Spleen (tissue), 7 donors: ENCODE measurements around the gene RAB35.

Experiments
- CTCF ChIP-seq, 11 experiments: fragments of 200-600 bp in 7 of 11; fragments of 450-650 bp in 4 of 11; sonication (generic) in 4 of 11; IDR thresholded peaks in 8 of 11; conservative IDR thresholded peaks in 3 of 11; 1 replicate in 7 of 11; 2 replicates in 4 of 11; pipeline versions ENCODE4 v1.4.0 to v1.8.0; 2016 to 2021; ENCODE audit warnings: antibody characterized with exemption in 11 of 11, inconsistent platforms in 4 of 11, mild to moderate bottlenecking in 1 of 11
- POLR2A ChIP-seq, 3 donors: fragments of 450-650 bp; IDR thresholded peaks; one replicate each; pipeline ENCODE4 v1.5.1; 2017; ENCODE audit warnings: antibody characterized with exemption in 3 of 3, mild to moderate bottlenecking in 1 of 3
- donor health status: DM: no; HTN: no; CAD: no; lungs with moderate emphysema.
- donor health status: DM: no; HTN: no; CAD: no.
- donor health status: DM: no; HTN: no; CAD: no.

- TF ChIP-seq POLR2A (IDR thresholded peaks at IDR 0.05) (no peak), CTCF (IDR thresholded peaks at IDR 0.05 in 8 of 11, conservative IDR thresholded peaks at IDR 0.05 in 3 of 11) (no peak)
Observed at GRCh38 chr12:120150919-120151525, 34.5 kb upstream of the RAB35 start.
